Type B pancreatic cell (in vitro differentiated cells): ENCODE measurements around the gene SUMO3. TPM values are rescaled to one million over a fixed set of nuclear protein-coding genes. Genes with fewer than 3 reads are reported as not detected.
"Not testable (repeated sequence)": the region's sequence is repeated elsewhere in the genome, so short reads cannot be mapped to it uniquely, and the experiment has no call there.

Experiments
- DNase-seq: peaks from one replicate; pipeline ENCODE4 v3.0.0; 2021; ENCODE audit warnings: mixed read lengths; ENCODE audit not compliant: unreplicated experiment; ENCODE audit errors: extremely low spot score
- H3K27ac Mint-ChIP-seq: 2 replicates; pipeline ENCODE4 v1.8.0; 2021; ENCODE audit warnings: mild to moderate bottlenecking, mixed read lengths
- H3K27me3 Mint-ChIP-seq: 2 replicates; pipeline ENCODE4 v1.8.0; 2021; ENCODE audit warnings: mixed read lengths
- H3K36me3 Mint-ChIP-seq: 2 replicates; pipeline ENCODE4 v1.8.0; 2021; ENCODE audit warnings: mixed read lengths
- H3K4me1 Mint-ChIP-seq: one replicate; pipeline ENCODE4 v1.8.0; 2021; ENCODE audit warnings: mixed read lengths; ENCODE audit not compliant: unreplicated experiment
- H3K4me3 Mint-ChIP-seq: 2 replicates; pipeline ENCODE4 v1.8.0; 2021; ENCODE audit warnings: mild to moderate bottlenecking, mixed read lengths
- H3K9me3 Mint-ChIP-seq: 2 replicates; pipeline ENCODE4 v1.8.0; 2021; ENCODE audit warnings: mixed read lengths
- CTCF ChIP-seq: fragments of 200-600 bp; sonication (generic); conservative IDR thresholded peaks from 2 replicates; pipeline ENCODE4 v1.5.0; 2021; ENCODE audit warnings: antibody characterized with exemption, mild to moderate bottlenecking
- total RNA-seq: library from RNA; stranded (reverse); gene quantifications from 2 replicates; pipeline ENCODE4 v1.2.1, GENCODE V29; 2021; ENCODE audit warnings: low replicate concordance

Gene SUMO3
- total RNA-seq, 1 donor from 2014 or later: 81.2 TPM

GRCh38 chr21:44835647-44835973 is 17.7 kb upstream of the SUMO3 start:
- peaks cover 3% of the 10 kb centered on the region for H3K27me3 Mint-ChIP-seq
- no peak overlapping the region for H3K27ac Mint-ChIP-seq
- no peaks in the 10 kb centered on the region for H3K36me3 Mint-ChIP-seq
- H3K4me3 Mint-ChIP-seq: no peak overlapping the region
- no peak for DNase-seq
- no peaks in the 10 kb centered on the region for H3K4me1 Mint-ChIP-seq
- H3K9me3 Mint-ChIP-seq: no peaks in the 10 kb centered on the region
- TF ChIP-seq CTCF: no peak

- Mint-ChIP-seq H3K9me3 (no peaks in the 10 kb centered on the region), H3K36me3 (no peaks in the 10 kb centered on the region), H3K4me3 (no peak overlapping the region), H3K27me3 (peaks cover 3% of the 10 kb centered on the region), H3K27ac (no peak overlapping the region), H3K4me1 (no peaks in the 10 kb centered on the region)
- DNase-seq: no peak
- no peak for TF ChIP-seq CTCF
Measured at GRCh38 chr21:44834951-44835646, 17.2 kb upstream of the SUMO3 start.

GRCh38 chr21:44834231-44834950 is 16.5 kb upstream of the SUMO3 start:
- Mint-ChIP-seq H3K36me3 (no peaks in the 10 kb centered on the region), H3K27ac (no peak overlapping the region), H3K27me3 (peaks cover 3% of the 10 kb centered on the region), H3K4me3 (no peak overlapping the region), H3K9me3 (peaks cover 2% of the 10 kb centered on the region), H3K4me1 (no peaks in the 10 kb centered on the region)
- DNase-seq: no peak
- TF ChIP-seq CTCF: no peak

- Mint-ChIP-seq H3K4me1 (no peaks in the 10 kb centered on the region), H3K36me3 (no peaks in the 10 kb centered on the region), H3K9me3 (peaks cover 4% of the 10 kb centered on the region), H3K27me3 (no peaks in the 10 kb centered on the region), H3K27ac (no peak overlapping the region), H3K4me3 (no peak overlapping the region)
- DNase-seq: no peak
- TF ChIP-seq CTCF: no peak
Measured at GRCh38 chr21:44833663-44834062, 15.8 kb upstream of the SUMO3 start.

- not testable (repeated sequence) for H3K27me3 Mint-ChIP-seq, H3K27ac Mint-ChIP-seq, H3K36me3 Mint-ChIP-seq, H3K4me3 Mint-ChIP-seq, DNase-seq, H3K4me1 Mint-ChIP-seq
- H3K9me3 Mint-ChIP-seq: peaks cover 11% of the 10 kb centered on the region
Measured at GRCh38 chr21:44832516-44833255, 14.8 kb upstream of the SUMO3 start.
